Hippocampal formation (tissue), 2 donors: Measurements from ENCODE around the gene PLPPR4.
"Not testable (repeated sequence)": the region's sequence is repeated elsewhere in the genome, so short reads cannot be mapped to it uniquely, and the experiment has no call there.

Source experiments
- DNase-seq, 2 donors: peaks; one replicate each; lab custom pipeline; 2025; lab: John Stamatoyannopoulos, UW

PLPPR4 gene

DNA sequence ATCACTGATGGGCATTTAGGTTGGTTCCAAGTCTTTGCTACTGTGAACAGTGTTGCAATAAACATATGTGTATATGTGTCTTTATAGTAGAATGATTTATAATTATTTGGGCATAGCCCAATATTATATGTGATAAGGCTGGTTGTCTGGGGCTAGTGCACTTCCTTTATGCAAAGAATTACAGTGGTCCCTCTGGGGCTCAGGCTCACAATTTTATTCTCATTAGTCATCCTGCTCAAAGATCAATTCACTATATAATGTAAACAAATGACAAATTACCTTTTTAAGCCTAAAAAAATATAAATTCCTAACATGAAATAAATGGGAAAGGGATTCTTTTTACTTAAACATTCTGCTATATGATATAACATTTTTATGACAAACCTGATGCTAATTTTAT is 5.0 kb downstream of the PLPPR4 start:
- no peak for DNase-seq

GRCh38 chr1:99270646-99271045 is 6.4 kb downstream of the PLPPR4 start:
- no peak for DNase-seq

GRCh38 chr1:99271249-99271648 is 7.0 kb downstream of the PLPPR4 start:
- no peak for DNase-seq

DNA sequence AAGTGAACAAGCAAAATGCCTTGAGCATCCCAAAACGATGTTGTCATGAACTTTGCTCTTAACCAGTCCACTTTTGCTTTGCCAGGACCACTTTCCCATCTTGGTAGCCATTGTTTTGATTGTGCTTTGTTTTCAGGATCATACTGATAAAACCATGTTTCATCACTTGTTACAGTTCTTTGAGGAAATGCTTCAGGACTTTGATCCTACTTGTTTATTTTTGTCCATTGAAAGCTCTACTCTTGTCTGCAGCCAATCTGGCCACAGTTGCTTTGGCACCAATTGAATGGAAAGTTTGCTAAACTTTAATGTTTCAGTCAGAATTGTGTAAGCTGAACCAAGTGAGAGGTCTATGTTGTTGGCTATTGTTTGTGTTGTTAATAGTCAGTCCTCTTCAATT is 12.8 kb downstream of the PLPPR4 start:
- DNase-seq, result no peak

- no peak for DNase-seq
Observed at GRCh38 chr1:99279525-99279924, 15.2 kb downstream of the PLPPR4 start.

- DNase-seq, result no peak
Observed at GRCh38 chr1:99281105-99281504, 16.8 kb downstream of the PLPPR4 start.

DNA sequence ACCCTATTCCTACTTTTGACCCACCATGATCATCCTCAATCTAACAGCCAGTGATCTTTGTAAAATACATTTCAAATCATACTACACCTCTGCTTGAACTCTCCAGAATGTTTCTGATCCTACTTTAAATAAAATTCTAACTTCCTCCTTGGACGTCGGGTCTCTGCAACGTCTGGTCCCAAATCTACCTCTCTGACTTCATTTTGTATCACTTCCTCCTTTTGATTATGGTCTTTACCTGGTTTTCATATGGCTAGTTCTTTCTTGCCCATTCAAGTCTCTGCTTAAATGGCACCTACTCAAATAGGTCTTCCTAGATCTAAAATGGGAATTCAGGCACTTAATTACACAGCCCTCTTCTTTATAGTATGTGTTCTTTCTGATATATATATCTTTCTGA is 18.2 kb downstream of the PLPPR4 start:
- no peak for DNase-seq

DNA sequence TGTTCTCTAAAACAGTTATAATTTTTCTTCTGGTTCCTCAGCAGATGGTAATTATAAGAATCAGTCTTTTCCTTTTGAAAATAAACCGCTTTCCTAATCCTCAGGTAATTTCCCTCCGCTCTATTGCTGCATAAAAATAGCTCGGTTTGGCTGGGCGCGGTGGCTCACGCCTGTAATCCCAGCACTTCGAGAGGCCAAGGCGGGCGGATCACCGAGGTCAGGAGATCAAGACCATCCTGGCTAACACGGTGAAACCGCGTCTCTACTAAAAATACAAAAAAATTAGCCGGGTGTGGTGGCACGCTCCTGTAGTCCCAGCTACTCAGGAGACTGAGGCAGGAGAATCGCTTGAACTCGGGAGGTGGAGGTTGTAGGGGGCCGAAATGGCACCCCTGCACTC is 19.2 kb downstream of the PLPPR4 start:
- DNase-seq, result not testable (repeated sequence)

DNA sequence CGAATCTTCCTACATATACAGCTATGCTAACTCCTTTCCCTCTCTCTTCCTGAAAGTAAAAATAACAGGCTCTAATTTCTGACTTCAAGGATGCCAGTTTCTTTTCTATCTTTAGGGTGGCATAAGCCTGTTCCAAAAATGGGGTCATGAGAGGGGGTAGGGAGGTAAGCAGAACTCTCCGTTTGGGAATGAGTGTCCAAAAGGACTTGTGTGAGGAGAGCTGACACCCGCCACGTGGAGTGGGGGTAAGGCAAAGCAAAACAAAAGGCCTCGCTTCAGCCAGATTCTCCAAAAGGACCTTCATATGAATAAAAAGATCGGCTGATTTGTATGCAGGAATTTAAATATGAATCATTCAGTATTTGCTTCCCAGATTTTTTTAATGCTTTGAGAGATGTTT is 28.6 kb downstream of the PLPPR4 start:
- no peak for DNase-seq

- no peak for DNase-seq
Observed at GRCh38 chr1:99297923-99298322, 33.6 kb downstream of the PLPPR4 start.

DNA sequence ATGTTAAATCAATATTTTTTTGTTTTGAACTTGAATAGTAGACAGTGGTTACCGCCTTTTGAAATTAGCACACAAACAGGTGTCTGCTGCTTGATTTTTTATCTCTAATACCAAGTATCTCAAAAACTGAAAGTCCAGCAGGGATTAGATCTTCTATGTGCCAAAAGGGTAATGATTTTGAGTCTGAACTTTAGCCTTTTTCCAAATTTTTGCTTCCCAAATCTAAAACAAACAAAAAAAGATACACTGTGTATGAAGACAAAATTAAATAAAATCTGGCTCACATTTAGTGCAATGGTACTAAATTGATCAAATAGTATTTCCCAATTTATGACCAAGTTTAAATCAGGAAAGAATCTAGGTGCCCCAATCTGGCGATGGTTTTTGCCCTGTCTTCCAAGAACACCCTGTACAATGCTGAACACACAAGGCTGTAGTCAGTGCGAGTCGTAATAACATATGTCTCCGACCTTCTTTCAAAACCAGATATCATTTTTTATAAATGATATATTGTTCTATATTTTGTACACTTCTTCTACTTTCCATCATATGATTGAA is 40.5 kb downstream of the PLPPR4 start:
- no peak for DNase-seq

DNA sequence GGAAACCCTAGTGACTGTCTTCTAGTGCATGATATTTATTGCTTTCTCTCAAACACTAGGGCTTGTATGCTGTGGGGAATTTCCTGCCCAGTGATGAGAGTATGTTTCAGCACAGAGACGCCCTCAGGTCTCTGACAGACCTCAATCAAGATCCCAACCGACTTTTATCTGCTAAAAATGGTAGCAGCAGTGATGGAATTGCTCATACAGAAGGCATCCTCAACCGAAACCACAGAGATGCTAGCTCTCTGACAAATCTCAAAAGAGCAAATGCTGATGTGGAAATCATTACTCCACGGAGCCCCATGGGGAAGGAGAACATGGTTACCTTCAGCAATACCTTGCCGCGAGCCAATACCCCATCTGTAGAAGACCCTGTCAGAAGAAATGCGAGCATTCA is 41.3 kb downstream of the PLPPR4 start:
- DNase-seq, result no peak

DNA sequence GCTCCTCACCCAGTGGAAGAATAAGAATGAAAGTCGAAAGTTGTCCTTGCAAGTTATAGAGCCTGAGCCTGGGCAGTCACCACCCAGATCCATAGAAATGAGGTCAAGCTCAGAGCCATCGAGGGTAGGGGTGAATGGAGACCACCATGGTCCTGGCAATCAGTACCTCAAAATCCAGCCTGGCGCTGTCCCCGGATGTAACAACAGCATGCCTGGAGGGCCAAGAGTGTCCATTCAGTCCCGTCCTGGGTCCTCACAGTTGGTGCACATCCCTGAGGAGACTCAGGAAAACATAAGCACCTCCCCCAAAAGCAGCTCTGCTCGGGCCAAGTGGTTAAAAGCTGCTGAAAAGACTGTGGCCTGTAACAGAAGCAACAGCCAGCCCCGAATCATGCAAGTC is 41.8 kb downstream of the PLPPR4 start:
- DNase-seq, result no peak

DNA sequence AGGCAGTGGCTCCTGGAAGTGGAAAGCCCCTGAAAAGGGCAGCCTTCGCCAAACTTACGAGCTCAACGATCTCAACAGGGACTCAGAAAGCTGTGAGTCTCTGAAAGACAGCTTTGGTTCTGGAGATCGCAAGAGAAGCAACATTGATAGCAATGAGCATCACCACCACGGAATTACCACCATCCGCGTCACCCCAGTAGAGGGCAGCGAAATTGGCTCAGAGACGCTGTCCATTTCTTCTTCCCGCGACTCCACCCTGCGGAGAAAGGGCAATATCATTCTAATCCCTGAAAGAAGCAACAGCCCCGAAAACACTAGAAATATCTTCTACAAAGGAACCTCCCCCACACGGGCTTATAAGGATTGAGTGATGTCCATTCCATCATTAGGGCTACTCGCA is 42.4 kb downstream of the PLPPR4 start:
- DNase-seq, result no peak

DNA sequence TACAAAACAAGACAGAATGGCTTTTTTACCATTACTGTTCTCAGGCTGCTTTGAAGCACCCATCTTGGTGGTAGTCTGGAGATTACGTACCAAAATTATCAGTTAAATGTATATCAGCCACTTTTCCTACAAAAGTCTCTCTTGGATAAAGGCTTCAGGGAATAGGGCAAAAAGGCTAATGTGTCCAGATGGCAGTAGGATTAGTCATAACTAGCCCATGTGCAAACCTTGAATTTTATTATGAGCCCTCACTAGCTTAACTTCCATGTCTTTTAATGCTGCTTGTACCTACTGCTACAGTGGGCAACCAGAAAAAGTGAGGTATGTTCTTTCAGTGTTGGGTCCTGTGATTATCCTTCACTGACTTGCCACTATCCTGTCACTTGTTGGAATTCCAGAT is 51.0 kb downstream of the PLPPR4 start:
- no peak for DNase-seq

DNA sequence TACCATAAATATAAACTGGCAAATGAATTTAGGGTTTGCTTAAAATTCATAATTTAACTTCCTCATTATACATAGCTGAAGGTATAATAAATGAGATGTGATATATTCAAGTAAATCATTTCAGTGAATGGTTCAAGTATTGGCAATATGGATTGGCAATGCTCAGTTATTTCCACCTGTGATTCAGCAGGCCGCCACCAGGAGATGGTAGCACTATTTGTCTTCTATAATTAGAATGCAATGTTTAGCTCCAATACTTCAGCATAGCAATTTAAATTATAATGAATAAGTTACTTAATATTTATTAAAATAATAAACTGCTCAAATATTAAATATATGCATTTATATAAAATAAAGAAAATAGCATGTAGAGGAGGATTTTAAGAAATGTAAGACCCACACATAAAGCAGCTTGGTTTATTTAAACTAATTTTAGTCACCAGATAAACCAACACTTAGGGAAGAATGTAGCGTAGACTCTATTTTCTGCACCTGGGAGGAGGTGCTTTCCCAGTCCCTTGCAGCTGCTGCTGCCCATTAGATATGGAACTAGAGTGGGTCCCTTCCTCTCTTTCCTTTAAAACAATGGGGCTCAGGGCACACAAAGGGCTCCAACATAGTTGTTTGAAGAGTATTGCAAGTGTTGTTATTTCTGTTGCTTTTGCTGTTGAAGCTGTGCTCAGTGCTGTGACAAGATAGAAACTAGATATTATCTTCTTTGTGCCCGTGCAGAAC is 62.1 kb downstream of the PLPPR4 start:
- DNase-seq, result no peak

GRCh38 chr1:99327357-99327756 is 63.1 kb downstream of the PLPPR4 start:
- DNase-seq, result no peak

DNA sequence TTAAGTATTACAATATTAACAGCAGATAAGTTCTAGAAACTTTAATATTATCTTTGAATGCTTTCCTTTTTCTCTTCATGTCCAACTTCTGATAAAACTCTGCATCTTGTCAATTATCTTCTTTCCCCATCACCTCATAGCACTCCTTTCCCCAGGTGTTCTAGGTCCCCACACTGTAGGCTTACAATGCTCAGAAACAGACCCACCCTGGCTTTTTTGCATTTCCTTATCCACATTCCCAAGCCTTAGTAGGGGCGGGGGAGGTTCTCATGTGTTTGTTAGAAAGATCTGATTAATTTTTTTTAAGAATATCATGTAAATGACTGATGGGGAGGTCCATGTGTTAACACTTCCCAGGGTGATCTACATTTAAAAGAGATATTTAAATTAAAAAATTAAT is 63.9 kb downstream of the PLPPR4 start:
- DNase-seq, result no peak

- no peak for DNase-seq
Observed at GRCh38 chr1:99331083-99331482, 66.8 kb downstream of the PLPPR4 start.

GRCh38 chr1:99331636-99332035 is 67.3 kb downstream of the PLPPR4 start:
- no peak for DNase-seq

DNA sequence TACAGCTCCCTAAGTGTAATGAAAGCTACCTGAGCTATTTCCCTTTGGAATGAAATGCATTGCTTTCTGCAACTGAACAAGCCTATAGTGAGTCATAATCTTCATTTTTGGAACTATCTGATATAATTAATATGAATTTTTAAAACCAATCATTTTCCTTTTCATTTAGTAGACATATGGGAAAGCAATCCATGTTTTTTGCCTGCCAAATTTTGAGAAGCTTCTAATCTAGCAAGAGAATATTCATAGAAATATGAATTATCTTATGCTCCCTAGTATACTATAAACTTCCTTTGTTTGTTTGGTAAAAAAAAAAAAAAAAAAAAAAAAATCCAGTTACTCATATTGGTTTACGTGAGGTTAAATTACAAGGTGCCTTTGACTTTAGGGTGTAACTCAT is 68.3 kb downstream of the PLPPR4 start:
- DNase-seq, result no peak

- DNase-seq, result no peak
Observed at GRCh38 chr1:99334991-99335390, 70.7 kb downstream of the PLPPR4 start.

GRCh38 chr1:99347041-99347684 is 82.9 kb downstream of the PLPPR4 start:
- no peak for DNase-seq
